Non-pigmented ciliary epithelial cell (primary cell): ENCODE measurements around the gene MRPS6.

Source experiments
- DNase-seq: peaks from one replicate; pipeline ENCODE4 v3.0.0-alpha.2; 2010; ENCODE audit warnings: low read depth

MRPS6 gene

GRCh38 chr21:34073032-34073748, at the start of gene MRPS6, which contains the start of gene SLC5A3:
MRPS6 (plus strand) TSS chr21:34073578; CDS start chr21:34073701, 123 bp downstream.
SLC5A3 (plus strand) TSS chr21:34073578; CDS start chr21:34095199, 21,621 bp downstream.
- DNase-seq = no peak

- no peak for DNase-seq
Observed at GRCh38 chr21:34023691-34024373, 49.5 kb upstream of the MRPS6 start.

DNA sequence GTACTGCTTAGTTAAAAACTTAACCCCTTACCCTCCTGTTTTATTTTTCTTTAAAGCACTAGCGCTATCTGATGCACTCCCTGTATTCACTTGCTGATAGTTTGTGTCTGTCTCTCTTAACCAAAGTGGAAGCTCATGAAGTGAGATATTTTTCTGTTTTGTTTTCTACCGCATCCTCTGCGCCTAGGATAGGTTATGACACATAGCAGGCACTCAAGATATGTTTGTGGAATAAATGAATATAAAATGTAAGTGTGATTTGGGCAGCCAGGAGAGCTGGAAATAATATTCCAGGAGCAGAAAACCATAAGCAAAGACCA, 49.0 kb upstream of the MRPS6 start:
- DNase-seq = no peak

- no peak for DNase-seq
Observed at GRCh38 chr21:34027721-34028461, 45.5 kb upstream of the MRPS6 start.

GRCh38 chr21:34029743-34030528, 43.4 kb upstream of the MRPS6 start:
- peak; percentile 65 for DNase-seq

DNA sequence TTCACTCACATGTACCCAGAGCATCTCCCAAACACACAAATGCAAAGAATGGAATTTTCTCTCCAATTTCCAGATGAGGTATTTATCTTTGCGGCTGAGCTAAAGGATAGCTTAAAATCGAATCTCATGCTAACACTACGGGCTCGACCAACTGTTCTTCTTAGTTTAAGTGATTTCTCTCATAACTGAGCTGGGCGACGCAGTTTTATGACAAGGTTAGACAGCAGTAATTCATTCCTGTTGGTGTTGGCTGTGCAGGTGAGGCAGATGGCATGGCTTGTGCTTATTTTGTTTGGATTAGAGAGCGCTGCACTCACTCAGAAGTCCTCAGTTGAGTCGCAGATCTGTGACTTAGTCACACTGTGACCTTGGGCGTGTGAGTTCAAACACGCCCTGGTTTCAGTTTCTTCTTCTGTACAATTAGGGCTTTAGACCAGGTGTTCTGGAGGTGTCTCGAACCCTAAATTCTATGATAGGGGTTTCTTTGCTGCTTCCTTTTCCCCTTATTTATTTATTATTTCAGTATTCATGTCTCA, 41.5 kb upstream of the MRPS6 start:
- DNase-seq = no peak

GRCh38 chr21:34034369-34035014, 38.9 kb upstream of the MRPS6 start:
- no peak for DNase-seq

GRCh38 chr21:34035619-34036354, 37.6 kb upstream of the MRPS6 start:
- DNase-seq = no peak

DNA sequence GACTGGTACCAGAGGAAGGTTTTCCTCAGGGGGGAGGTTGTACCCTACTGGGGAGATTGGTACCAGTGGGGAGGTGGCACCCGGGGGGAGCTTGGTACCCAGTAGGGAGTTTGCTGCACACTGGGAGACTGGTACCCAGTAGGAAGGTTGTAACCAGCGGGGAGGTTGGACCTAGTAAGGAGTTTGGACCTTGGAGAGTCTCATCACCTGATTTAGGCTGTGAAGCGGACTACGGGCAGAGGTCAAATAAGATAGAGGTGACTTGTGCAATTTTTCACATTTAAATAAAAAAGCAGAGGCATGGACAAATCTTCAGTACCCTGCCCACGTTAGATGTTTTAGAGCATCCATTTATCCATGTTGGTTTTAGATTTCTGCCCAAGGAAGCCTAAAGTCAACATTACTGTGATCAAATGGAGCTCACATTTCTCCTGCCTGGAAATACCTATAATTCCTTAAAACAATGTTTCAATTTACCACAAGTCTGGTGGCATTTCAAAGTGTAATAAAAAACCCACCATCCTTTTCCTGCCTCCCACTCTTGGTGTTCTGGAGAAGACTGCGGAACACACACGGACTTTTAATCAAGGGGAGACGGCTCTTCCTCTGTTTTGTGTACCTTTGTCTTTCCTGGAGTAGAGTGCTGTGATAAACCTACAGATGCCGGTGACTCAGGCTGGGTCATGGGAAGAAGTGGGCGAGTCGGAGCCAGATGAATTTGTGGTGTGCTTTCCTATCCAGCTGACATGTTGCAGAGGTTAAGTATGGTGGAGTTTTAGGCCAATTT, 36.2 kb upstream of the MRPS6 start:
- peak; percentile 60 for DNase-seq

GRCh38 chr21:34039678-34040382, 33.5 kb upstream of the MRPS6 start:
- no peak for DNase-seq

DNA sequence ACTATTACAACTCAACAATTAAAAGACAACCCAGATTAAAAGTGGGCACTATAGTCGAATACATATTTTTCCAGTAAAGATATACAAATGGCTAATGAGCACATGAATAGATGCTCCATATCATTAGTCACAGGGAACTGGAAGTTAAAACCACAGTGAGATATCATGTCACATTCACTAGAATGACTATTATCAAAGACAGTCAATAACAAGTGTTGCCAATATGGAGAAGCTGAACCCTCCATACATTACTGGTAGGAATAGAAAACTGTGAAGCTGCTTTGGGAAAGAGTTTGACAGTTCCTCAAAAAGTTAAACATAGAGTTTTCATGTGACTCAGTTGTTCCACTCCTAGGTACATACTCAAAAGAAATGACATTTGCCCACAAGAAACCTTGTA, 30.6 kb upstream of the MRPS6 start:
- no peak for DNase-seq

DNA sequence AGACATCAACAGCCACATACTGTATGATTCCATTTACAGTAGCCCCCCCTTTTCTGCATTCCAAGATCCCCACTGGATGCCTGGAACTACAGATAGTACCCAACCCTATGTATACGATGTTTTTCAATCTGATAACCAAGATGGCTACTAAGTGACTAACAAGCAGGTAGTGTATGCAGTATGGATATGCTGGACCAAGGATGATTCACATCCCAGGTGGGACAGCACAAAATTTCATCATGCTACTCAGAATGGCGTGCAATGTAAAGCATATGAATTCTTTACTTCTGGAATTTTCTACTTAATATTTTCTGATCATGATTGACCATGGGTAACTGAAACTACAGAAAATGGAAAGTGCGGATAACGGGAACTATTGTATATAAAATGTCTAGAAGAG, 30.0 kb upstream of the MRPS6 start:
- DNase-seq = no peak

GRCh38 chr21:34046917-34047316, 26.5 kb upstream of the MRPS6 start:
- DNase-seq = no peak

- no peak for DNase-seq
Observed at GRCh38 chr21:34047835-34048234, 25.5 kb upstream of the MRPS6 start.

GRCh38 chr21:34052171-34052570, 21.2 kb upstream of the MRPS6 start:
- no peak for DNase-seq

DNA sequence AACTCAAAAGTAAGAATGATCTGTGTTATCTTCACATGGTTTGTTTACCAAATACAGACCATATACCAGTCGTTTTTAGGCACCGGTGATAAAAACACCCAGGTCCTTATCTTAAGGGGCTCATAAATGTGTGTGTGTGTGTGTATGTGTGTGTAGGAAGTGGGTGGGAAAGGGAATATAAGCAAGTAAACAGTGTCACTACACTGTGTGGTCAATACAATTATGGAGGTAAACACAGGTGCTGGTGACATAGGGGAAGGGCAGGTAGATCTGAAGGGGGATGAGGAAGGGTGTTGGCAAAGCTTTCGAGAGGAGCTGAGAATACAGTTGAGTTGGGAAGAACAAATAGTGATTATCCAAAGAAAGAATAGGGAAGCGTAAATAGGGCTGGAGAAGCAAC, 19.1 kb upstream of the MRPS6 start:
- no peak for DNase-seq

- DNase-seq = no peak
Observed at GRCh38 chr21:34055615-34056014, 17.8 kb upstream of the MRPS6 start.

DNA sequence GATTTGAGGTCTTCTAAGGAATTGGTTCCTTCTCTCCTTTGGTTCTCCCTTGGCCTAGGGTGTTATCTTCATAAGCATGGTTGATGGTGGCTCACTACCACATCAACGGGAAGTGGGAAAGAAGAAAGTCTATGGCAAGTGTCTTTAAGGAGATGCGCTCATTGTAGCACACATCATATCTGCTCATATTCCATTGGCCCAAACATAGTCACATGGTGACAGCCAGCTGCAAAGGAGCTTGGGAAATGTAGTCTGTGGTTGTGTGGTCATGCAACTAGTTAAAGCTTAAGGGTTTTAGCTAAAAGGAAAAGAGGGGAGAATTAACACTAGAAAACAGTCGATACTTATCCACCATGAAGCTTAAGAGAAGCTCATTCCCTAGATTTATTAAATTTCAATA, 11.4 kb upstream of the MRPS6 start:
- no peak for DNase-seq

GRCh38 chr21:34065027-34065426, 8.4 kb upstream of the MRPS6 start:
- DNase-seq = no peak
